ENCODE results near the gene DAPK3.
"Not testable (repeated sequence)": the region's sequence is repeated elsewhere in the genome, so short reads cannot be mapped to it uniquely, and the experiment has no call there.

Gene DAPK3

GRCh38 chr19:4000798-4001197 lies 29.9 kb upstream of the DAPK3 start:
- not testable (repeated sequence) for DNase-seq

GRCh38 chr19:3998667-3999412 lies 27.9 kb upstream of the DAPK3 start:
- not testable (repeated sequence) for DNase-seq

- DNase-seq: no peak
Observed at GRCh38 chr19:3995607-3996006, 24.7 kb upstream of the DAPK3 start.

- DNase-seq: no peak
Observed at GRCh38 chr19:3990815-3991117, 19.9 kb upstream of the DAPK3 start.

GRCh38 chr19:3987619-3988371 lies 16.9 kb upstream of the DAPK3 start:
- peak; percentile 88 for DNase-seq

DNA sequence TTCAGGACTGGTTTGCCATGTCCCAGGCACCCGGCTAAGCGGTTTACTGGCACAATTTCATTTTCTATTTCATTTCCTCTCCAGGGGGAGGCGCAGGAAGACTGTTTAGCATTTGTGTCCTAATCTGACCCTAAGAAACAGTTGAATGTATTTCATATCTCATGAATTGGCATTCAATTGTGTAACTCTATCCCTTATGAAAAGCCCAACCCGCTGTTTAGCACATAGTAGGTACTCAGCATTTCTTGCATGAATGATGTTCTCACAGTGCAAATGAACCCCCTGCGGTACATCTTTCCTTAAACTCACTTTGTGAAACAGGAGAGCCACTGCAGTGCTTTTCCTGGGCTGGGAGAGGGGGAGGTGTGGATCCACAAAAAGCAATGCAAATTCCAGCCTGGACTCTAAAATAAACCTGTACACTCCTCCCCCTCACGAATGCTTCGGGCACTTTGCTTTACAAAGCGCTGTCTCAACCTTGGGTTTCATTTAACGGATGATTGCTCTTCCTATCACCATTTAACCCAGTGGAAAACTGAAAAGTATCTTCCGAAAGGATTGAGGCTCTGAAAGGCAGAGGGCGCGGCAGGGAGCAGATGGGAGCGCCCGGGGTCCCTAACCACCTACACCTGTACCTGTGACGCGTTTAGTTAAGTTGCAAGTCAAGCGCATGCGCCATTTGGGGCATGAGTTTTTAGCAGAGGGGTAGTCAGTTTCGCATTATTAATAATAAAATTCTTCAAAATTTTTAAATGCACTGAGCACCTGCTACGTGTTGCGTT lies 15.6 kb upstream of the DAPK3 start:
- peak; percentile 80 for DNase-seq

DNA sequence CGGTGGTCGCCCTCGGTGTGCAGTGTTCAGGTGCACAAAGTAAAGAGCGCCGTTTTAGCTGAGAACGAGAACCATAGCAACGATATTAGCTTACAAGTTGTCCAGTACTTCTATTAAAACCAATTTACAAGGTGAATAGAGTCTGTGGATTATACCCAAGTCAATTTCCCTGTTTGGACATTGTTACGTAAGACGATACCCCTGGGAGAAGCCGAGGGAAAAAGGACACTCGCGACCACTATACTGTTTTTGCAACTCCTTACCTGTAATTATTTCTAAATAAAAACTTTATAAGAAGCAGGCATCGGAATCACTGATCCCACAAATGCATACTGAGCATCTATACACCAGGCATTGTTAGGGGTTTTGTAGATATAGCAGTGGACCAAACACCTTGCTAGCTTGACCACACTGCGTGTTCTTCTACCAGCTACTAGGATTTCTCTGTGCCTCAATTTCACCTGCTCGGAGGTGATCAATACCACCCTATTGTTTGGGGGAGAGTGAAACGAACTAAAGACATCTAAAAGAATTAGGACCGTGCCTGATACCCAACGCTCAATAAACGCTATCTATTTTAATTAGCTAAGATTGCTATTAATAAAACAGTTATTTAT lies 14.9 kb upstream of the DAPK3 start:
- no peak for DNase-seq

DNA sequence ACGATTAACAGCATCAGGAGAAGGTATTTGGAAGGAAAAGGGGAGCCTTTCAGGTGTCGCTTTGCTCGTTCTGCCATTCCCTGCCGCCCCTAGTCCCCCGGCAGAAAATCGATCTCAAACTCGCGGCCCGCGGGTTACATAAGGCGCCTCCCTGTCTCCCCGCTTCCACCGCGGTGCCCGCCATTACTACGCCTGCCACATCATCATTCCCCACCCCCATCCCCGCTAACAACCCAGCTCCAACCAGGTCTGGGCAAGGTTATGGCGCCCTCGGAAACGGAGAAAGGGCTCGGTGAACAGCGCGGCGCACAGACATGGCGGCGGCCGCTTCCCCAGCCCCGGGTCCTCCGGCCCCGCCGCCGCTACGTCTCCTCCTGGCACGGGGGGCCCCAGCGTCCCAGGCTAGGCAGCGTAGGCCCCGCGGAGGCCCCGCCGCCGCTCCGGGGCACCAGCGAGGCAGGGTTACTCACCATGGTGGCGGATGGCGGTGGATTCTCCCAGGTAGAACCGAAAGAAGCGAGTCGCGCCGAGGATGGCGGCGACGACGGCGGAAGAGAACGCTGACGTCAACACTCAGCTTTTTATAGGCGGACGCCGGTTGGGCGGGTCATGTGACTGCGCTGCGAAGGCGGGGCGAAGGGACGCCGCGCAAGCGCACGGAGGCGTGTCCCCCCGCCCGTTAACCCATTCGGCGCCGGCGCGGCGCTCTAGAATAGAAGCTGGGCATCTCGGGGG lies 14.2 kb upstream of the DAPK3 start, which contains the start of gene EEF2:
TSS of gene EEF2 (minus strand) at position 556 of the 735 bp plus-strand sequence. CDS start at position 473, 83 bp downstream.
- peak; percentile 90 for DNase-seq

GRCh38 chr19:3984584-3984907 lies 13.6 kb upstream of the DAPK3 start:
- DNase-seq: no peak

DNA sequence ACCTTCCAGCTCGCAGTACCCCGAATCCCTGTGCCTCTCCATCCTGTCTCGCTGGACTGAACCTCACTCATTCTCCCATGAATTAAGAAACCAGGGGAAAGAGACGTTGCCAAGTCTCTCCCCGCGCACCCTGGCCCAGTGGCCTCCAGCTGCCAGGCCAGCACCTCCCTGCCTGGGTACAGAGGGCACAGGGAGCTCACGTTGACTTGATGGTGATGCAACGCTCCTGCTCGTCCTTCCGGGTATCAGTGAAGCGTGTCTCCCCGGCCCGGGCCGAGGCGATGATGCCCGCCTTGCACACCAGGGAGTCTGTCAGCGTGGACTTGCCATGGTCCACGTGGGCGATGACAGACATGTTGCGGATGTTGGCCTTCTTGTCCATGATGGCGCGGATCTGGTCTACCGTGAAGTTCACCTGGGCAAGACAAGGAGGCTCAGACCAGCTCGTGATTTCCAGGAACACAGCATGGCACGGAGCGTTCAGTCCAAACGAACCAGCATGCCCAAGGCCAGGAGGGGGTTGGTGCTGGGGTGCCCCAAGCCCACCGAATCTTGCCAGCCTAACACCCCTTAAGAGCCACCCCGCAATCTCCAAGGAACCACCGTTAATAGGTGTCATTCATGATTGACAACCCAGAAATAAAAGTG lies 13.2 kb upstream of the DAPK3 start:
- DNase-seq: no peak

- no peak for DNase-seq
Observed at GRCh38 chr19:3983542-3983914, 12.6 kb upstream of the DAPK3 start.

GRCh38 chr19:3982701-3983541 lies 12.0 kb upstream of the DAPK3 start:
- DNase-seq: no peak

DNA sequence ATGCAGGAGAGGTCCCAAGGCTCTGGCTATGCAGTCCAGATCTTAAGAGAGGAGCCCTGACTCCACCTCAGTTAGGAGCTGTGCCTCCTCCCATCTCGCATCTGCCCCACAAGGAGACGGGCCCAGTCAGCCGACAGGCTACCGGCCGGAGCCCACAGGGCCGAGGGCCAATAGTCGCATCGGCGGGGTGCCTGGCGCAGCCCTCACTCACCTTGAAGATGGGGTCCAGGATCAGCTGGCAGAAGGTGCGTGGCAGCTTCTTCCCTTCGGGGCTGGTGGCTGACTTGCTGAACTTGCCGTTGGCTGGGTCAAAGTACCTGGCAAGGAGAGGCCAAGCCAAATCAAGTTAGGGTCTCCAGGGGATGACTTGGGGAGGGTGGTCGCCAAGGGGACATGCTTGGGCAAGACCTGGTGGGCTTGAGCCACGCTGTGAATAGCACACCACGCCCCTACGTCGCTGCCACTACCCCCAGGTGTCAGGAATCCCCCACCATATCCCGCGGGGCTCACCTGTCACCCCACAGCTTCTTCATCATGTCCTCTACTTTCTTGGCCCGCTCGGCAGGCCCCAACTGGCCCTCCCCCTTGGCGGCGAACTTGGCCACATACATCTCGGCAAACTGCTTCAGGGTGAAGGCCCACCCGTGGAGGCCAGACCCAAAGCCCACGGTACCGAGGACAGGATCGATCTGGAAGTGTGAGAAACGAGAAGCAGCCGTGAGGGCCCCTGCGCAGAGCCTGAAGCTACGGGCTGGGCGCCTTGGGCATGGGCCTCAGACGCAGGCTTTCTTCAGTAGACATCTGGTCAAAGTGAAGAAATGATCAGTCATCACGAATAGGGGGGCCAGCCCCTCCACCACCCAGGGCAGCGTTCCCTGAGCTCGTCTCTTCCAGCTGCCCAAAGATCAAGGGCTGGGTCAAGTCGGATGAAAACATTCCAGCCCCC lies 11.1 kb upstream of the DAPK3 start:
- DNase-seq: no peak

- no peak for DNase-seq
Observed at GRCh38 chr19:3981373-3981735, 10.5 kb upstream of the DAPK3 start.

DNA sequence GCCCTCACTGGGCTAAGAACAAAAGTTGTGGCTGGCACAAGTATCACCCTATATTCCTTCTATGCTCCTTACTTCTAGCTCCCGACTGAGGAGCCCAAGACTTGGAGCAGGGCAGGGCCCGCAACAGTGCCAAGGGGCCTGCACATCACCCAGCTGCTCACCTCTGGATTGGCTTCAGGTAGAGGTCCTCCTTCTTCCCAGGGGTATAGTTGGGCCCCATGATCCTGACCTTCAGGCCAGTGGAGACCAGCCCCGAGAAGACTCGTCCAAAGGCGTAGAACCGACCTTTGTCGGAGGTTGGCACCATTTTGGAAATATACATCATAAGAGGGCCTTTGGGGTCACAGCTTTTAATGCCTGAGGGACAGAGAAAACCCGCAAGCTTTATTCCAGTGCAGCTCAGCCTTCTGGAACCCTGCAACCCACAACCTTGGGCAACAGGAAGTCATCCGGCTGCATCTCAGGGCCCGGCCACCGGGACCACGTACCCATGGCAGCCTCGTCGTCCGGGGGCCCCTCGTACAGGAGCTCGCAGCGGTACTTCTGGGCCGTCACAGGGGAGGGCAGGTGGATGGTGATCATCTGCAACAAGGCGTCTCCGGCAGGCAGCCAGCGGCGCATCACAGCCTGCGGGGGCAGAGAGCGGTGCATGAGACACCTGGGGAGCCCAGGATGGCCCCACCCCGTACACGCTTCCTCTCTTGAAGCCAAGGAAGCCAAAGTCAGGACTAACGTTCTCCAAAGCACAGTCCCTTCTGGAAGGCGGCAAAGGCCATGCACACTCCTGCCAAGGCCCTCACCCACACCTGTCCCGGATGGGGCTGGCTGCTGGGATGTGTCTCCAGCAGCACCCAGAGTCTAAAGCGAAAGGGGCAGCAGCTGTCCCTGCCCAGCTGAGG lies 9.7 kb upstream of the DAPK3 start:
- DNase-seq: no peak

DNA sequence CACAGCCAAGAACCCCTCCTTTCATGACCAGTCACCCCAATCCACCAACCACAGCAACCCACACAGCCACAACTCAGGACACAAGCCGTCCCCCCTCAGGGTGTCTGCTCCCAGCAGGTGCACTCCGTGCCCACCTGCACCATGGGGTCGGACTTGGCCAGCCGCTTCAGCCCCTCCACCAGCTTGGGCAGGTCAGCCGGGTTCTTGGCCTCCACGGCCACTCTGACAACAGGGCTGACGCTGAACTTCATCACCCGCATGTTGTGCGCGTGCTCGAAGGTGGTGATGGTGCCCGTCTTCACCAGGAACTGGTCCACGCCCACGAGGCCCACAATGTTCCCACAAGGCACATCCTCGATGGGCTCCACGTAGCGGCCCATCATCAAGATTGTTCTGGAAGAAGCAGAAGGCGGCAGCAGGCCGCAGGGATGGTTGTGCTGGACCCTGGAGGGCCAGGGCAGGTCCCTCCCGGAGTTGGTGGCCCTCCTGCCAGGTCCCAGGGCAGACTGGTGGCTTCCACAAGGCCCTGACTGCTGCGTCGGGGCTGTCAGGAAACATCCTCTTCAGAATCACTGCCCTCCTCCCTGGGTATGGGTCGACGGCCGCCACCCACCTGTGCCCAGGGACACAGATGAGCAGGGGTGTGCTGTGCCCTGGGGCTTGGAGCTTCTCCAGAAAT lies 8.9 kb upstream of the DAPK3 start:
- DNase-seq: no peak

DNA sequence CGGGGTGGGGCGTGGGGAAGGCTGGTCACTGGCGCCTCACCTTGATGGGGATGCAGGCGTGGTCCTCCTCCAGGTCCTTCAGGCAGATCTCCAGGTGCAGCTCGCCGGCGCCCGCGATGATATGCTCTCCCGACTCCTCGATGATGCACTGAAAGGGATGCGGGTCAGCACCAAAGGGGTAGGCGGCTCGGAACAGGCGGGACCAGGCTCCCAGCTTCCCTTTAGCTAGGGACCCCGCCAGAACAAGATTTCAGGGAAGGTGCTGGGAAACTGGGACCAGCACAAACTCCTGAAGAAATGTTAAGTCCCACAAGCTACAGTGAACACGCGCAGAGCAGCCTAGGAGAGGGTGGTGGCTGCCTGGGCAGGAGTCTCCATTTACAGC lies 8.4 kb upstream of the DAPK3 start:
- DNase-seq: no peak

- DNase-seq: no peak
Observed at GRCh38 chr19:3978145-3978544, 7.2 kb upstream of the DAPK3 start.

Measured in COR-L47 (cell line).